Testis (tissue), 3 donors: ENCODE results near the gene IFNA4. TPM values are rescaled to one million over a fixed set of nuclear protein-coding genes. Genes with fewer than 3 reads are reported as not detected.
A peak's percentile ranks its signal among the peaks of the same experiment; 100 is the strongest.
"Not testable (repeated sequence)": the region's sequence is repeated elsewhere in the genome, so short reads cannot be mapped to it uniquely, and the experiment has no call there.

Experiments
- DNase-seq: peaks from one replicate; pipeline ENCODE4 v3.0.0-alpha.2; 2019
- H3K27ac ChIP-seq, 2 donors: fragments of 200-600 bp; sonication (generic); one replicate each; pipeline ENCODE4 v1.5.1; 2019
- H3K27me3 ChIP-seq: fragments of 200-600 bp; sonication (generic); one replicate; pipeline ENCODE4 v1.5.1; 2019
- H3K36me3 ChIP-seq: fragments of 200-600 bp; sonication (generic); one replicate; pipeline ENCODE4 v1.5.1; 2017; ENCODE audit warnings: low read depth; ENCODE audit errors: missing control alignments
- H3K4me1 ChIP-seq: fragments of 200-600 bp; sonication (generic); one replicate; pipeline ENCODE4 v1.5.1; 2019
- H3K4me3 ChIP-seq, 2 donors: fragments of 200-600 bp; sonication (generic); one replicate each; pipeline ENCODE4 v1.5.1; 2017 to 2019
- H3K9me3 ChIP-seq: fragments of 200-600 bp; sonication (generic); one replicate; pipeline ENCODE4 v1.5.1; 2017
- POLR2A ChIP-seq: fragments of 450-650 bp; IDR thresholded peaks from one replicate; pipeline ENCODE4 v1.6.1; 2017; ENCODE audit warnings: antibody characterized with exemption, mild to moderate bottlenecking, moderate library complexity
- WGBS, 2 donors: methylation state at CpG; one replicate each; pipeline ENCODE4 v1.1.5; 2018; 5-methylcytosine and 5-hydroxymethylcytosine counted together
- intact Hi-C: fragments of 100-400 bp; cut with DNase I; formaldehyde crosslinking; loops from one replicate; pipeline ENCODE4 v1.15.1; 2023; ENCODE audit warnings: low total_unique reads
- polyA plus RNA-seq: library from polyadenylated mRNA; stranded (reverse); fragments of 350-450 nt; fragmentation: Illumina TruSeq; extraction: RNeasy Lipid Tissue Mini Kit (QIAGEN cat#74804); gene quantifications from one replicate; pipeline ENCODE4 v1.2.3, GENCODE V29; 2014; ENCODE audit warnings: low read depth, low replicate concordance; ENCODE audit not compliant: insufficient read depth
- total RNA-seq, 2 donors: library from RNA; depleted of rRNA; stranded (reverse); fragments of >200 nt; gene quantifications; one replicate each; pipeline ENCODE4 v1.2.3, GENCODE V29; 2016
- TF ChIP-seq, protein P1 (sequence below), 3 experiments: fragments of 450-650 bp in 2 of 3; fragments of 200-600 bp in 1 of 3; sonication (generic) in 1 of 3; IDR thresholded peaks; one replicate each; pipeline ENCODE4 v1.5.1; 2016 to 2019; ENCODE audit warnings: antibody characterized with exemption in 3 of 3, mild to moderate bottlenecking in 2 of 3, moderate library complexity in 1 of 3

IFNA4 gene
- total and polyA plus RNA-seq, 3 donors from 2014 or later, result not detected

DNA sequence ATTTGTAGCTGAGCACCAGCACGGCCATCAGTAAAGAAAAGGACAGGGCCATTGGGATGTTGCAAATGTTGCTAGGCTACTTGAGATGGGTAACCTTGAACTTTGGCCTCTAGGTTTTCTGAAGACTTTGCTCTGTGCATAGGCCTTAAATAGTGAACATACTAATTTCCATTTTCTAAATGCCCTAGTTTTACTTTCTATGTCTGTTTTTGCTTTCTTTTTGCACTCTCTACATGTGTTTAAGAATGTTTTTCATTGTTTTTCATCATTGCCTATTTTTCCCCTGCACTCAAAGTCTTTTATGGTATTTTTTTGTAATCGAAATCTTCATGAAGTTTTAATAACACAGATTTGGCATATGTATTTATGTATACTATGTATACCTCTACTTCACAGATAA is 40.7 kb upstream of the IFNA4 start, which contains the start of gene IFNA17:
Gene IFNA17 (minus strand): TSS at position 101 of the 400 bp plus-strand sequence. CDS start 49 bp downstream, at position 52.
- Histone ChIP-seq H3K27me3 (no peaks in the 10 kb centered on the region), H3K4me3 (no peak within 1 kb of the TSS), H3K4me1 (no peaks in the 10 kb centered on the region), H3K36me3 (no peaks in the 10 kb centered on the region), H3K27ac (no peak within 1 kb of the TSS), H3K9me3 (no peaks in the 10 kb centered on the region)
- no peak for DNase-seq
- WGBS, 2 donors, result 74 to 79% methylated on average over 2 of the region's 2 CpGs
- intact Hi-C loops, result no loop called here
- TF ChIP-seq POLR2A, result no peak
- TF ChIP-seq, protein P1, sequence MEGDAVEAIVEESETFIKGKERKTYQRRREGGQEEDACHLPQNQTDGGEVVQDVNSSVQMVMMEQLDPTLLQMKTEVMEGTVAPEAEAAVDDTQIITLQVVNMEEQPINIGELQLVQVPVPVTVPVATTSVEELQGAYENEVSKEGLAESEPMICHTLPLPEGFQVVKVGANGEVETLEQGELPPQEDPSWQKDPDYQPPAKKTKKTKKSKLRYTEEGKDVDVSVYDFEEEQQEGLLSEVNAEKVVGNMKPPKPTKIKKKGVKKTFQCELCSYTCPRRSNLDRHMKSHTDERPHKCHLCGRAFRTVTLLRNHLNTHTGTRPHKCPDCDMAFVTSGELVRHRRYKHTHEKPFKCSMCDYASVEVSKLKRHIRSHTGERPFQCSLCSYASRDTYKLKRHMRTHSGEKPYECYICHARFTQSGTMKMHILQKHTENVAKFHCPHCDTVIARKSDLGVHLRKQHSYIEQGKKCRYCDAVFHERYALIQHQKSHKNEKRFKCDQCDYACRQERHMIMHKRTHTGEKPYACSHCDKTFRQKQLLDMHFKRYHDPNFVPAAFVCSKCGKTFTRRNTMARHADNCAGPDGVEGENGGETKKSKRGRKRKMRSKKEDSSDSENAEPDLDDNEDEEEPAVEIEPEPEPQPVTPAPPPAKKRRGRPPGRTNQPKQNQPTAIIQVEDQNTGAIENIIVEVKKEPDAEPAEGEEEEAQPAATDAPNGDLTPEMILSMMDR (IDR thresholded peaks at IDR 0.05), result no peak

DNA sequence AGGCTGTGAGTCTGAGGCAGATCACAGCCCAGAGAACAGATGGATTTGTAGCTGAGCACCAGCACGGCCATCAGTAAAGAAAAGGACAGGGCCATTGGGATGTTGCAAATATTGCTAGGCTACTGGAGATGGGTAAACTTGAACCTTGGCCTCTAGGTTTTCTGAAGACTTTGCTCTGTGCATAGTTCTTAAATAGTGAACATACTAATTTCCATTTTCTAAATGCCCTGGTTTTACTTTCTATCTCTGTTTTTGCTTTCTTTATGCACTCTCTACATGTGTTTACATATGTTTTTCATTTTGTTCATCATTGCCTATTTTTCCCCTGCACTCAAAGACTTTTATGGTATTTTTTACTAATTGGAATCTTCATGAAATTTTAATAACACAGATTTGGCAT is 29.8 kb upstream of the IFNA4 start, which contains the start of gene IFNA16:
Gene IFNA16 (minus strand): TSS at position 101 of the 400 bp plus-strand sequence. CDS start 6 bp downstream, at position 95.
- intact Hi-C loops, DNase-seq: not testable (repeated sequence)
- WGBS, 2 donors, result 85 to 91% methylated on average over 1 of the region's 1 CpG

DNA sequence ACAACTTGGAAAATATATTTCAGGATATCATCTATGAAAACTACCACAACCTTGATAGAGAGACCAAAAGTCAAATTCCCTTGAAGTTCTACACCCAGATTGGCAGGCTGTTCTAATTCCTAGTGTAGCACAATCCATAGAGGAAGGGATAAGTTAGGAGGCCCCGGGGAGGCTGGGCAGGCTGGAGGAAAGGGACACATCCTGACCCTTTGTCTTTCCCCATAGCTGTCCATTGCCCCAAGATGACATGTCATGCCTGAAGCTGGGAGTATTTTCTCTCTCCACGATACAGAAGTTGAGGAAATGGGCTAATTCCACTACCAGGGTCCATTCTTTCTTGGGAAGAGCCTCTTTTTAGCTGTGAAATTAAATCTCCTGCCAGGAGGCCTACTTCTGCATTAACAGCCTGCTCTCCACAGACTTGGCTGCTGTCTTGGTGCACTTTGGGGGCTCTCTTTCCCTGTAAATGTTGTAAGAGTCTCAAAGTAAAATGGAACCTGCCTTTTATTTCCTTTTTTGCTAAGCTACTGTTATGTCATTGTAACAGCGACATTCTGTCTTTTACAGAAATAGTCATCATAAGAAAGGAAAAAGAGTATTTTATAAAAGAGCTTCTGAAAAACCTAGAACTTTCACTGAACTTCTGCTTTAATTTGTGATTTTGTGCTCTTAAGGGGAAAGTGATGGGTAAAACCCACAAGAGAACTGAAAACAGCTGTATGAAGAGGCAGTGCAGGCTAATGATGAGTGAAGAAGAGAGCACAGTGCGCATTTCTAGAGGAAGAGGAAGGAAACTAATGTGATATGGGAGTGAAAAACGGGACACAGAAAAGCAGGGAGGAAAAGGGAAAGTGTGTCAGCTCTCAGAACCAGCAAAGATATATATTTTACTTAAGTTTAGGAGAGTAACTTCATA is 26.3 kb upstream of the IFNA4 start:
- H3K4me3 ChIP-seq, H3K9me3 ChIP-seq, intact Hi-C loops, H3K27me3 ChIP-seq, H3K27ac ChIP-seq, H3K36me3 ChIP-seq, DNase-seq, H3K4me1 ChIP-seq: not testable (repeated sequence)
- WGBS, 2 donors, result 49 to 52% methylated on average over 5 of the region's 5 CpGs
- TF ChIP-seq, protein P1 (IDR thresholded peaks at IDR 0.05), result peak in 1 of 3 experiments; percentile 17

More for the DNA sequence above, 29.8 kb upstream of the IFNA4 start, which contains the start of gene IFNA16:
- H3K4me3 ChIP-seq, H3K4me1 ChIP-seq, H3K9me3 ChIP-seq, H3K27ac ChIP-seq, H3K27me3 ChIP-seq, H3K36me3 ChIP-seq: not testable (repeated sequence)

DNA sequence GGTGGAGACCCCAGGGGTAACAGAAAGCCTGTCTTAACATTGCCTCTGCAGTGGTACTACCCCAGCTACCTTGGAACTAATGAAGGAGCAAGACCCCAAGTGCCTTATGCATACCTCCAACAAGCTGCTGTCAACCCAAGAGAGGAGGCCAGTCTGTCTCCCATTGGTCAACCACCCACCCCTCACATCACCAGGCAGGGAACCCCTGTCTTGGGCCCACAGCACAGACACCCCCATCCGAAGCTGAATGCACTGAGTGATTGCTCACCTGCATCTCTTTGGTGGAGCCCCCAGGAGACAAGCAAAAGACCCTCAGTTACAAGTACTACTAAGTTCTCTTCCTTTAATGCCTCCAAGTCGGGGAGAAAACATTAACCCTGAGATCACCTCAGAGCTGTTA is 24.8 kb upstream of the IFNA4 start:
- WGBS, 2 donors, result 78% methylated on average over 2 of the region's 2 CpGs; no CpG with 5 or more reads in 1 of the 2 donors
- H3K27ac ChIP-seq, H3K9me3 ChIP-seq, intact Hi-C loops, H3K4me3 ChIP-seq, H3K36me3 ChIP-seq, H3K27me3 ChIP-seq, H3K4me1 ChIP-seq, DNase-seq: not testable (repeated sequence)

DNA sequence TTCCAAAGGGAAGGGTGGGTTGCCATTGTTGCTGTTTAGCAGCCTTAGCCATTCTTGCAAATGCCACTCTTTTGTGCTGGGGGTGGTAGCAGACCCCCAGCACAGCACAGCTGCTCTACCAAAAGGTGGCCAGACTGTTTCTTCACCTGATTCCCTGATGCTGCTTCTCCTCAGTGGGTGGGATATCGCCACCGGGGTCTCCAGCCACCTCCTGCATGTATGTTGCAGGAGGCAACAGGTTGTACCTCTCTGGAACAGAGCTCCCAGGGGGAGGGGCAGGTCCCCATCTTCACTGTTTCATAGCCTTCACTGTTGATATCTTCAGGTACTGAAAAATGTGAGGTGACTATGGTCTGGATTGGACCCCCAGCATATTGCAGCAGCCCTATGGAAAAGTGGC is 23.4 kb upstream of the IFNA4 start:
- DNase-seq, H3K27ac ChIP-seq, intact Hi-C loops, H3K4me1 ChIP-seq, H3K4me3 ChIP-seq, H3K27me3 ChIP-seq, H3K36me3 ChIP-seq, H3K9me3 ChIP-seq: not testable (repeated sequence)
- 86% methylated on average over 2 of the region's 2 CpGs; no CpG with 5 or more reads in 1 of the 2 donors for WGBS, 2 donors

DNA sequence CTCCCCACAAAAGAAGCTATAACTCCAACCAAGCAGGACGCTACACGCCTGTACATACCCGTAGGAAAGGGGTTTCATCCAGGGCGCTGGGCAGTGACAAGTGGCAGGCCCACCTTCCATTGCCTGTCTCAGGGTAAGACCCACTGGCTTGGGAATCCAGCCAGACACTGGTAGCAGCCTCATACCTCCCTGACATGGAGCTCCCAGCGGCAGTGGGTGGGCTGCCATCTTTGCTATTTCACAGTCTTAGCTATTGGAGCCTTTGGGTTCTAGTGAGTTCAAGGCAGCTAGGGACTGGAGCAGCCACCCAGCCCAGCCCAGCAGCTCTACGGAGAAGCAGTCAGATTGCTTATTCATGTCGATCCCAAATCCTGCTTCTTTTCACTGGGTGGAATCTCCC is 22.9 kb upstream of the IFNA4 start:
- no peak overlapping the region for H3K4me3 ChIP-seq
- intact Hi-C loops, result no loop called here
- H3K36me3 ChIP-seq, result no peaks in the 10 kb centered on the region
- no peaks in the 10 kb centered on the region for H3K27me3 ChIP-seq
- no peaks in the 10 kb centered on the region for H3K9me3 ChIP-seq
- TF ChIP-seq, protein P1 (IDR thresholded peaks at IDR 0.05), result no peak
- TF ChIP-seq POLR2A, result no peak
- DNase-seq, result no peak
- H3K27ac ChIP-seq, result no peak overlapping the region
- WGBS, 2 donors, result 81 to 90% methylated on average over 4 to 7 of the region's 7 CpGs
- H3K4me1 ChIP-seq, result no peaks in the 10 kb centered on the region

DNA sequence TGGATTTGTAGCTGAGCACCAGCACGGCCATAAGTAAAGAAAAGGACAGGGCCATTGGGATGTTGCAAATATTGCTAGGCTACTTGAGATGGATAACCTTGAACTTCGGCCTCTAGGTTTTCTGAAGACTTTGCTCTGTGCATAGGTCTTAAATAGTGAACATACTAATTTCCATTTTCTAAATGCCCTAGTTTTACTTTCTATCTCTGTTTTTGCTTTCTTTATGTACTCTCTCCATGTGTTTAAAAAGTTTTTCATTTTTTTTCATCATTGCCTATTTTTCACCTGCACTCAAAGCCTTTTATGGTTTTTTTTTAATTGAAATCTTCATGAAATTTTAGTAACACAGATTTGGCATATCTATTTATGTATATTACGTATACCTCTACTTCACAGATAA is 19.7 kb upstream of the IFNA4 start, which contains the start of gene IFNA10:
Gene IFNA10 (minus strand): TSS at position 101 of the 400 bp plus-strand sequence. CDS start 46 bp downstream, at position 55.
- H3K9me3 ChIP-seq, DNase-seq, H3K27ac ChIP-seq, H3K4me1 ChIP-seq, H3K36me3 ChIP-seq, intact Hi-C loops, H3K4me3 ChIP-seq, H3K27me3 ChIP-seq: not testable (repeated sequence)
- 76 to 83% methylated on average over 3 of the region's 3 CpGs for WGBS, 2 donors
